Erythroblast (primary cell): Measurements from ENCODE around the gene TLX2.

Experiments used
- DNase-seq, 2 experiments: peaks; one replicate each; lab custom pipeline; 2025; lab: John Stamatoyannopoulos, UW
- GATA1 ChIP-seq: IDR thresholded peaks from 2 replicates; pipeline ENCODE4 v1.6.1; 2011; ENCODE audit warnings: low read depth, mild to moderate bottlenecking, control low read depth, low read length, moderate library complexity
- POLR2A ChIP-seq: IDR thresholded peaks from 2 replicates; pipeline ENCODE4 v1.6.1; 2011; ENCODE audit warnings: mild to moderate bottlenecking, low read length

The TLX2 gene

DNA sequence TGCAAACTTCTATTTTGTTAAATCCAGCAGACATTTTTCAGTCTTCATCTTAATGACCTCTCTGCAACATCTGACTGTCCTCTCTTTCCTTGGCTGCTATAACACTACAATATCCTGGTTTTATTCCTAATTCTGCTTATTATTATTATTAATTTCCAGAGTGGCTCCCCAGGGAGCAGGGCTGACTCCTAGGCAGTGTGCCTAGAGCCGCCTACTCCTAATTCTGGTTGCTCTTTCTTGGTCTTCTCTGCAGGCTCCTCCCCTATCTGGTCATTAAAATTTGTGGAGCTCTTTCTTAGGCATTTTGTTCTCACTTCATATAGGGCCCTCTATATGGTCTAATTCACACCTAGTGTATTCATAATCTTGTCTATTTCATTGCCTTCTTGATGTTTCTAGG, 28.7 kb downstream of the TLX2 start:
- TF ChIP-seq GATA1: no peak
- no peak for TF ChIP-seq POLR2A
- no peak for DNase-seq

DNA sequence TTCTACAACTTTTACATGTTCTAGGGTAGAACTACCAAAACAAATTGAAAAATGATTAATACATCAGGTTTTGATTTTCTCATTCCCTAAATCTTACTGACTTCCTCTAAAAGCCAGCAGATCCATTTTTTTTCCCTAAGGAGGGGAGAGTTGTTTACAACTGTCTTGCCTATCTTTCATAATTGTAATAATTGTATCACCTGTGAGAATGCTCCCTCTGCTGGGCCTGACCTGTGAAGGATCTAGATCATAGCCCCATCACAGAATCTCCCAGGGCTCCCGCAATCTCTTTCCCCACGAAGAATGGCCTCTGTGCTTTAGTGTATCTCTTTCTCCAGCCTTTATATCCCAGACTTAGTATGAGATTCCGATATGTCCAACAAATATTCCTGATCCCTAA, 30.4 kb downstream of the TLX2 start:
- TF ChIP-seq GATA1 (no peak), POLR2A (no peak)
- DNase-seq: no peak

DNA sequence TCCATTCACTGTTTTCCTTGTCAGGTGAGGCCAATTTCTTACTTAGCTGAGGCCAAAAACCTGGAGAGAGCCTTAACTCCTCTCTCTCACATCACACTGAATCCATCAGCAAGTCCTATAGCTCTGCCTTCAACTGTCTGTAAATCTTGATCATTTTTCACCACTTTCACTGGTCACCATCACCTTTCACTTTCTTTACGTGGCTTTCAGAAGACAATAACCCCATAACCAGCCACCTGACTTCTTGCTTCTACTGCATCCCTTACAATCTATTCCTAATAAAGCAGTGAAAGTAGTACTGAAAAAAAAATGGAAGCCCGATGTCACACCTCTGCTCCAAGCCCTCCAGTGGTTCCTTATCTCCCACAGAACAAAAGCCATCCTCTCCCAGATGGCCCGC, 31.8 kb downstream of the TLX2 start:
- no peak for TF ChIP-seq POLR2A
- no peak for DNase-seq

DNA sequence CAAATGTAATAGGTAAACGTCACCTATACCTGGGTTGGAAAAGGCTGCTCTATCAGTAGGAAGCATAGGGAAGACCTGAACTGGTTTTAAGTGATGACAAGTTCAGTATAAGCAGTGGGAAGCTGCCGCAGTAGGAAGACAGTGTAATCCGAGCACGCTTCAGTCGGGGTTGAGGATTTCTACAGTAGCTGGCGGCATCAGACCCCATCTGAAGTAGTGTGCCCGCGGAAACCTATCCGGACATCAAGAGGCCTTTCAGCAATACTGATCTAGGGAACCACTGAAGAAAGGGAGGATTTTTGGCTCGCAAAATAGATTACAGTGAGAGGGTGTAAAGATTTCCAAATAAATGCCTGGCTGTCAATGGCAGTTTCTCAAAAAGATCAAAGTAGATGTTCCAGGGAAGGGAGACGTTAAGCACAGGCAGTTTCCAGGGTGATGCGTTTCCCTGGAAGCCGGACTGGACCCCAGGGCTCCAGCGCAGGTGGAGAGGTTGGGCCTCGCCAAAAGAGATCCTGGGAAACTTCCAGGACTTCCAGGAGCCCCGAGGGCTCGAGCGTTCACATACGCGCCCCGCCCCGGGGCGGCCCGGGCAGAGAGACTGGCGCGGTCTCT, 34.1 kb downstream of the TLX2 start:
- TF ChIP-seq GATA1 (no peak), POLR2A (peak; percentile 44)
- DNase-seq: no peak

DNA sequence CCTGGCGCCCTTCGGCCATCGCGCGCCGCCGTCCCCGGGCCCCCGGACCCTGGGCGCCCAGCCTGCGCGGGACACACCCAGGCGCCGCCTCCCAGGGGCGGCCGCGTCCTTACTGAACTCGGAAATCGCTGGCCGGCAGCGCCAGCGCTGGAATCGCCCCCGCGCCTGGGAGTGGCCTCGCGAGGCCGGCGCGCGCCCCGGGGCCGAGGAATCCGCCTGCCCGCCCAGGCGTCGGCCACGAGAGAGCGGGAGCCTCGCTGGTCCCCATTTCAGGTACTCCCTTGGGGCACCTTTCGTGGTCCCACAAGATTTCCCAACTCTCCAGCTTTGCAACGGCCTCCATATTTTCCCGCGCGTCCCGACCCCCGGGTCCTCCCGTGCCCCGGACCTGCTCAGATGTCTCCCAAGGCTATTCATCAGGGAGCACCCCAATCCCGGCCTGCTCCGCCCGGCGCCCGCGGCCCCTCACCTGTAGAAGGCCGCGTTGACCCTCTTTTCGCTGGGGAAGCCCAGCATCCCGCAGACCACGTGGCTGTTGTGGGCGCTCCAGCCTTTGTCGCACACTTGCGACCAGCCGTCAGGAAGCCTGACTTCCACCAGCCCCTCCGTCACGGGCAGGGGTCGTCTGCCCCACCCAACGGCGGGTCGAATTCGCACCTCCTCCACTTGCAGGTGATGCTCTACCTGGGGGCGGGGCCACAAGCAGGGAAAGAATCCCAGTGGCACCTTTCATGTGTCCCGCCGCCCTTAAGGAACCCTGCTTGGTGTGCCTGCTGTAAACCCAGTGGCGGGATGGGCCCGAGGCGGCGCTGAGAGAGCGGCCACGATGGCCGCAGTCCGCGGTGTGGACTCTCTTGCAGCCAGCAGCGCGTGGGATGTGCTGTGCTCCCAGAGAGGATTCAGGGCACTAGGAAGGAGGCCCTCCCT, 34.9 kb downstream of the TLX2 start:
- TF ChIP-seq POLR2A (peak; percentile 41), GATA1 (no peak)
- DNase-seq: peak; percentile 81

DNA sequence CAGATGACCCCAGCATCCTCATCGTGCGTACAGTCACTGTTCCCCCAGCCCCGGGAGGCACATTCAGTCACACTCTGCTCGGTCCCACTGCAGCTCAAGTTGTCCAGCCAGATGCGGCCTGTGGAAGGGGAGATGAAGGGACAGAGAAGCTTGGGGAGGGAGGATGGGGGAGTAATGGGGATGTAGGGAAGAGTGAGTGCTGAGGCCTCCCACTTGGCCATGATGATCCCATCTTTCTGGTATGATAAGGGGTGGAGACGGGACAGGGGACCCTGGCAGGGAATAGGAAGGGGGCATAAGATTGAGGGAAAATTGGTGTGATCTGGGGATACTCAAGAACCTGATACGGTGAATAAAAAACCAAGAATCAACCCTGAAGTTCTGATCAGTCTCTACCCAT, 36.0 kb downstream of the TLX2 start:
- TF ChIP-seq POLR2A (no peak), GATA1 (no peak)
- DNase-seq: no peak

DNA sequence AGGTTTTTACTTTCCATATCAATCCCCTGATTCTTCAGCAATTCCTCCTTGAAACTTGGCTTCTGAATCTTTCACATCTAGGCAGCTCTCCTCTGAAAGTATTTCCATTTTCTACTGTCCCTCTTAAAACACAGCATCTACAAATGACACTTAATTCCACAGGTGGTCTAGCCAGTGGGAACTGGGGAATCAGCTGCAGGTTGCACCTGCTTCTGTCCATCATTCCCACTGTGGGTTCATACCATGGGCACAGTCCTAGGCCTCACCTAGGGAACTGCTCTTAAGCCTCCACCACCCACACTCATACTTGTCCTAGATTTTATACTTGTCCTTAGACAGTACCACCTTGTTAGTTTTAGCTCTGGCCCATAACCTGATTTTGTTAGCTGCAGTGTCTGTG, 37.3 kb downstream of the TLX2 start:
- TF ChIP-seq GATA1 (no peak), POLR2A (no peak)
- no peak for DNase-seq

DNA sequence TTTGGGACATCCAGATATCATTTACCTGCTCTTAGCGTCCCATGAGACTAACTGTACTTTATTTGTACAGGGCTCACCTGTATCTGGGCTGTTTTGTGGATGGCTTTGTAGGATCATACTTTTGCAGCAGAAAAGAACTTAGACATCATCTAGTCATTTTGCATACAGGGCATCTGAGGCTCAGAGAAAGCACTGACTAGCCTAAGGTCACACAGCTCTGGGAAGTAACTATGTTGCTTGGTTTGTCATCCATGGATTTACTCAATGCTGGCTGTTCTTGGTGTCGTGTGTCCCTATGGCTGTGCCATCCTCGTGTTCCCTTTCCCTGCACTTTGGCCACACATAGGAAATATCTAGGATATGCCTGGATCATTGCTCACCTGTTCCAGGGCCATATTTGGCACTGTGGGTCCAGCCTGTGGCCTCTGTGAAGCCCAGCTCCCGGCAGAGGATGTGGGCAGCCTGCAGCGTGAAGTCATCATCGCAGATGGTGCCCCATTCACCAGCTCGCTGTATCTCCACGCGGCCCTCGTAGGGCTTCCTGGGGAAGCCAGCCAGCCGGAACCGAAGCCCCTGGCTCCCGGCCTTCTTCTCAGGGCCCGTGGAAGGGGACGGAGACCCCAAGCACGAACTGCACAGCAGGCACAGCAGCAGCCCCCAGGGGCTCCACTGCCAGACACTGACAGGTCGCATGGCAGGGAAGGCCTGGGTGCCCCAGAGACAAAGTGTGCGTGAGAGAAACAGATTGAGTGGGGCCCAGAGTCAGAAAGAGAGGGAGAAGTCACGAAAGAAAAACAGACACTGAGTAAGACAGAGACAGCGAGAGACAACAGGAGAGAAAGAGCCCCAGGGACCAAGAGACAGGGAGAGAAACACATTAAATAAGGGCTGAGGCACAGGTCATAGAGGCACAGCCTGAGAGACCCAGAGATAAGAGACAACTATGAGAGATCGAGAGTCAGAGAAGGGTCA, 38.0 kb downstream of the TLX2 start:
- no peak for DNase-seq
- TF ChIP-seq POLR2A (no peak), GATA1 (no peak)

DNA sequence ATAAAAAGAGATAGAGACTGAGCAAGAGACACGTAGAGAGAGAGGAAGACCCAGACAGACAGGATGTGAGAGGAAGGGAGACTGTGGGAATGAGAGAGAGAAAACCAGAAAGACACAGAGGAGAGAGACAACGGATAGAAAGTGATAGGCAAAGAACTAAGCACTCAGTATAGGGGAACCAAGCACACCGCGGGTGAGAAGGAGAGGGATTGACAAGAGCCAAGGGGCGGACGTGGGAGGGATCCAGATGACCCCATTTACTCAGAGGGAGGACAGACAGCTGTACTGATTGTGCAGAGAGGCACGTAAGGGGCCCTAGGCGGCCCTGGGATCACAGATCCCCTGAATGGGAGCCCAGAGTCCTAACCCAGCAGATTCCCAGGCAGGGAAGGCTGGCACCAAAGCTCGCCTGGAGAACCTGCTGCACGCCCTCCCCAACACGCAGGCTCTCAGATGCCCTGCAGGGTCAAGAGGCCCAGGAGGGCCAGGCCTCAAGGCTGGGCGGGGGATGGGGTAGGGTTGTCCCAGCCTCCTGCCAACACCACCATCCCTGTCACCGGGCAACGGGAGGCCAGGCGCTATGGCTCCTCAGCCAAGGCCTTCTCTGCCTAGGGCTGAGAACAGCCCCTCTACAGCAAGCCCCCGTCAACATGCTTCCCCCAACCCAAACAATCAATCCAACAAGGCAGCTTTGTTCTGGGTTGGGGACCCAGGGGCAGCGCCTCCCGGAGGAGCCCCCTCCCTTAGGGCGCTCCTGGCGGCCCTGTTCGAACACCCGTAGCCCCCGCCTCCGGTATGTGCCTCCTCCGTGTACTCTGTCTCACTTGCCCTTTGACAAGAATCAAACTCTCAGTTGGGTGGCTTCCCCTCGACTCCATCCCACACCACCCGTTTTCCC, 38.9 kb downstream of the TLX2 start:
- peak in 1 of 2 experiments; percentile 38 for DNase-seq
- TF ChIP-seq GATA1: no peak
- no peak for TF ChIP-seq POLR2A

DNA sequence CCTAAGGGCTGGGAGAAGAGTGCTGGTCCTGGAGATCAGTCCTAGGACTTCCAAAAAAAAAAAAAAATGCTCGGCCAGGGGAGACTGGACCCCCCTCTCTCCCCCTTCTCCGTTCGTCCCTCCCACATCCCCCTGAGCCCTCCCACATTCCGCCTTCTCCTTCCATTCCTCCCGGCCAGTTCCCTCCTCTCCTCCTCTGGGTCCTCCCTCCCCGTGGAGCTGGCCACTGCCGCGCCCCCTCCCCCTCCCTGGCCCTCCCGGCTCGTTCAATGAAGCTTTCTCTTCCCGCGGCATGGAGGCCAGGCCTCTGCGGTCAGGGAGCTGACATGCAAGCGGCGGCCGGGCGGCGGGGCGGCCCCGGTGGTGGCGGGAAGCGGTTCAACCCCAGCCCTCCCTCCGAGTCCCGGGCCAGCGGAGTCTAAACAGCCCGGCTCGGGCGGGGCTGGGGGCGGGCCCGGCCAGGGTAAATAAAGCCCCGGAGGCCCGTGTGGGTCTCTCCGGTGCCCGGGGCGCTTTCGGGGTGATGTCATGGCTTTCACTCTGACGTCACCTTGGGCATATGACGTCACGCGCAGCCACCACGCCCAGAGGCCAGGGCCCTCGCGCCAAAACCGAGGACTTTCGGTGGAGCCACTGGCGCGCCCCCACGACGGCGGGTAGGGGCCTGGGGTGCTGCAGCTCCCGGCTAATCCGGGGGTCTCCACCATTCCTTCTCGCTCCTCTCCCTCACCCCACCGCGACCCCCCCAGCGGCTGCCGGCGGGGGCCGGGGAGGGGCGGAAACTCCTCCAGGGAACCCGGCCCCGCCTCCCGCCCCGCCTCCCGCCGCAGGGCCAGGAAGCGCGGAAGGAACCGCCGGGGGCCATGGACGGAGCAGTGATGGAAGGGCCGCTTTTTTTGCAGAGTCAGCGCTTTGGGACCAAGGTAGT, 39.9 kb downstream of the TLX2 start, which contains the start of the genes DOK1 and LOXL3:
TSS of gene DOK1 (plus strand) at position 829 of the 928 bp plus-strand sequence. CDS start at position 864, 35 bp downstream.
TSS of gene LOXL3 (minus strand) at position 51 of the 928 bp plus-strand sequence. CDS start 1,308 bp downstream, outside the sequence.
- DNase-seq: peak; percentile 85 to 91
- TF ChIP-seq GATA1: no peak
- TF ChIP-seq POLR2A: no peak

DNA sequence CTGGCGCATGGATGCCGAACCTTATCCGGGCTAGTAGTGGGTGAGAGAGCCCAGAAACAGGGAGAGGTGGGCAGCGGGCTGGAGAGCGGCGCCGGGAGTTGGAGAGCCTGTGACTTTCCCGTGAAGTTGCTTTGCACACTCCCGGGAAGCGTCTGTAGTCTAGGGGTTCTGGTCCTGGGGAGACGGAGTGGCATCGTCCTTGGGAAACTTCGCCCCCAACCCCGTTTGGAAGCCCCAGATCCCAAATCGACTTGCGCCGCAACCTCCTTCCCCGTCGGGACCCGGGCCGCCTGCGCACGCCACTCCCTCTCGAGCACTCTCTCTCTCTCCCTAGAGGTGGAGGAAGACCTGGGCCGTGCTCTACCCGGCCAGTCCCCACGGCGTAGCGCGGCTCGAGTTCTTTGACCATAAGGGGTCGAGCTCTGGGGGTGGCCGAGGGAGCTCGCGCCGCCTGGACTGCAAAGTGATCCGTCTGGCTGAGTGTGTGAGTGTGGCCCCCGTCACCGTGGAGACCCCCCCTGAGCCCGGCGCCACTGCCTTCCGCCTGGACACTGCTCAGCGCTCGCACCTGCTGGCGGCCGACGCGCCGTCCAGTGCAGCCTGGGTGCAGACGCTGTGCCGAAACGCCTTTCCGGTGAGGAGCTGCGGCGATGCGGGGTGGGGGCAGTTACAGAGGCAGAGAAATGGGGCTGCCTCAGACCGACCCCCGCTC, 40.7 kb downstream of the TLX2 start:
- DNase-seq: peak; percentile 66 to 76

More for the DNA sequence above, 40.7 kb downstream of the TLX2 start:
- TF ChIP-seq POLR2A (peak; percentile 47), GATA1 (no peak)
